Activated T-helper 17 cell treated with anti-CD3 and anti-CD28 coated beads, Interleukin-2, amount 50 U/mL, for 72 hours (primary cell): Measurements from ENCODE around the gene RBPMS2. TPM values are rescaled to one million over a fixed set of nuclear protein-coding genes. Genes with fewer than 3 reads are reported as not detected.
A peak's percentile ranks its signal among the peaks of the same experiment; 100 is the strongest.

Experiments
- ATAC-seq: fragments of 150-1000 bp; cut with Tn5 transposase; replicated peaks from 2 replicates; pipeline ENCODE4 v1.10.0; 2021; ENCODE audit warnings: mild to moderate bottlenecking, moderate library complexity
- H3K27ac Mint-ChIP-seq: one replicate; pipeline ENCODE4 v1.8.0; 2022; ENCODE audit warnings: mixed read lengths
- H3K27me3 Mint-ChIP-seq: one replicate; pipeline ENCODE4 v1.8.0; 2022; ENCODE audit warnings: mixed read lengths
- H3K36me3 Mint-ChIP-seq: one replicate; pipeline ENCODE4 v1.8.0; 2022; ENCODE audit warnings: low read depth, mild to moderate bottlenecking, mixed read lengths
- H3K4me1 Mint-ChIP-seq: one replicate; pipeline ENCODE4 v1.8.0; 2022; ENCODE audit warnings: mixed read lengths
- H3K4me3 Mint-ChIP-seq: one replicate; pipeline ENCODE4 v1.8.0; 2022; ENCODE audit warnings: mild to moderate bottlenecking, mixed read lengths
- H3K9me3 Mint-ChIP-seq: one replicate; pipeline ENCODE4 v1.8.0; 2022; ENCODE audit warnings: mixed read lengths
- total RNA-seq, 2 donors: library from RNA; stranded (reverse); gene quantifications; one replicate each; pipeline ENCODE4 v1.2.3, GENCODE V29; 2022

RBPMS2 gene
- total RNA-seq, 2 donors from 2014 or later, result not detected

DNA sequence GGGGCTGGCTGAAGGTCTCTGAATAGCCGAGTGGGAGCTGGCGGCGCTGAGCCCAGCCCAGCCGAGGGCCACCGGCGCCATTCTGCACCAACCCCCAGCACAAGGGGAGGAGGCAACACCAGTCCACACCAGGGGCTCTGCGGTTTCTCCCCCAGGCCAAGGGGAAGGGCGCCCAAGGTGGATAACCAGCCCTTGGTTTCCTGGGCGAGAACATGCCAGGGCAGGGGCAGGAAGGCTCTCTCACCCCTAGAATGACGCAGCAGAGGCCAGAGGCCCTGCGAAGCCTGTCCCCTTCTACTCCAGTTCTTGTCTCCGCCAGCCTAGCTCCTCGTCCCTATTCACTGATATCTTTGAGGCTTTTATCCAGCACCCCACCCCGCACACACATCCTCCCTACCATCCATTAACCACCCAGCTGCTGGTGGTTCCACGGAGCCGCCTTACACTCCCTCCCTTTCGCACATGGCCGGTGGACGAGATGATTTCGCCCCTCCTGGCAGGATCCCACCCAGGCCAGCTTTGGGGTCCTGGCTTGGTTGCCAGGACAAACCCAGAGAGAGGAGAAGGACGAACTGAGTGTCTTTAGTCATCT lies 1.3 kb downstream of the RBPMS2 start:
- Mint-ChIP-seq H3K27me3 (peaks cover 37% of the 10 kb centered on the region), H3K4me1 (no peaks in the 10 kb centered on the region), H3K4me3 (peak overlapping the region; percentile 34), H3K9me3 (no peaks in the 10 kb centered on the region), H3K27ac (no peak overlapping the region), H3K36me3 (no peaks in the 10 kb centered on the region)
- no peak for ATAC-seq

DNA sequence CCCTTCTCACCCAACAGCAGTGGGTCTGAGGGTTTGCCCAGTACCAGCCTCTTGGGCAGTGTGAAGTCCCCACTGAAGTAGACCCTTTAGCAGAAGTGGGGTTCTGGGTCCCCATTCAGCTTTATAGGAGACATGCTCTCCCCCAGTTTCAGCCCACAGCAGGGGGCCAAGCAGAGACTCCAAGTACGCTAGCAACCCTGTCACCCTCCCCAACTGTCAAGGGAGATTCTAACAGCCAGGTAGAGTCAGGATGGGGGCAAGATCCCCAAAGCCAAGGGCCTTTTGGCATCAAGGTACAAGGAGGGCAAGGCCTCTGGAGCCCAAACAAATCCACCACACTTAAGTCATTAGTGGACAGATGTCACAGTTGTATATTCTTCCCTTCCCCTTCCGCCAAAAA lies 1.8 kb downstream of the RBPMS2 start:
- Mint-ChIP-seq H3K36me3 (no peaks in the 10 kb centered on the region), H3K9me3 (no peaks in the 10 kb centered on the region), H3K4me1 (no peaks in the 10 kb centered on the region), H3K27ac (no peak overlapping the region), H3K4me3 (peak overlapping the region; percentile 34), H3K27me3 (peaks cover 35% of the 10 kb centered on the region)
- no peak for ATAC-seq

GRCh38 chr15:64772964-64773363 lies 2.4 kb downstream of the RBPMS2 start:
- Mint-ChIP-seq H3K4me1 (no peaks in the 10 kb centered on the region), H3K27me3 (peaks cover 35% of the 10 kb centered on the region), H3K27ac (no peak overlapping the region), H3K4me3 (no peak overlapping the region), H3K36me3 (no peaks in the 10 kb centered on the region), H3K9me3 (no peaks in the 10 kb centered on the region)
- ATAC-seq, result no peak

- no peaks in the 10 kb centered on the region for H3K36me3 Mint-ChIP-seq
- peaks cover 35% of the 10 kb centered on the region for H3K27me3 Mint-ChIP-seq
- H3K4me3 Mint-ChIP-seq, result no peak overlapping the region
- no peak overlapping the region for H3K27ac Mint-ChIP-seq
- no peaks in the 10 kb centered on the region for H3K4me1 Mint-ChIP-seq
- H3K9me3 Mint-ChIP-seq, result no peaks in the 10 kb centered on the region
- no peak for ATAC-seq
Observed at GRCh38 chr15:64772488-64772887, 2.9 kb downstream of the RBPMS2 start.

DNA sequence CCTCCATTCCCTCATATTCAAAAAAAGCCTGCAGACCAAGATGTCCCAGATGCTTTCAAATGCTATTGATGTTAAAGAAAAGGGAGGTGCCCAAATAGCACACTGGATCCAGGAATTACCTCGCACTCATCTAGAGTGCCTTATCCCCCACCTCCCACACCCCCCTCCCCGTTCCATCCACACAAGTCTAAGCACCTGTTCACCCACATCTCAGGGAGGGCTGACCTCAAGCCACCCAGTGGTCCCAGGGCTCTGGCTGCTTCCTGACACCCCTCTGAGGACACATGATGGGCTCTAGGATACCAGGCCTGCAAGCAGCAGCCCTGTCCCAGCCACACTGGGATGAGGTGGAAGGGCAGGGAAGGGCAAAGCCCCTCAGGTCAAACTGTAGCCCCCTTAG lies 4.8 kb downstream of the RBPMS2 start:
- no peak for ATAC-seq
- H3K27me3 Mint-ChIP-seq, result peaks cover 26% of the 10 kb centered on the region

GRCh38 chr15:64767203-64767602 lies 8.2 kb downstream of the RBPMS2 start:
- Mint-ChIP-seq H3K36me3 (no peaks in the 10 kb centered on the region), H3K4me1 (no peaks in the 10 kb centered on the region)

More for the DNA sequence above, 4.8 kb downstream of the RBPMS2 start:
- Mint-ChIP-seq H3K27ac (no peak overlapping the region), H3K4me1 (no peaks in the 10 kb centered on the region), H3K4me3 (no peak overlapping the region), H3K36me3 (no peaks in the 10 kb centered on the region), H3K9me3 (no peaks in the 10 kb centered on the region)

GRCh38 chr15:64766058-64766457 lies 9.3 kb downstream of the RBPMS2 start:
- H3K4me3 Mint-ChIP-seq, result no peak overlapping the region
- H3K27me3 Mint-ChIP-seq, result peaks cover 3% of the 10 kb centered on the region
- H3K36me3 Mint-ChIP-seq, result no peaks in the 10 kb centered on the region
- no peak overlapping the region for H3K27ac Mint-ChIP-seq
- H3K9me3 Mint-ChIP-seq, result no peaks in the 10 kb centered on the region
- ATAC-seq, result no peak
- no peaks in the 10 kb centered on the region for H3K4me1 Mint-ChIP-seq

More at GRCh38 chr15:64767203-64767602, 8.2 kb downstream of the RBPMS2 start:
- peak; percentile 38 for ATAC-seq
- H3K9me3 Mint-ChIP-seq, result no peaks in the 10 kb centered on the region
- H3K27ac Mint-ChIP-seq, result peak overlapping the region; percentile 65
- H3K4me3 Mint-ChIP-seq, result no peak overlapping the region
- H3K27me3 Mint-ChIP-seq, result peaks cover 5% of the 10 kb centered on the region

DNA sequence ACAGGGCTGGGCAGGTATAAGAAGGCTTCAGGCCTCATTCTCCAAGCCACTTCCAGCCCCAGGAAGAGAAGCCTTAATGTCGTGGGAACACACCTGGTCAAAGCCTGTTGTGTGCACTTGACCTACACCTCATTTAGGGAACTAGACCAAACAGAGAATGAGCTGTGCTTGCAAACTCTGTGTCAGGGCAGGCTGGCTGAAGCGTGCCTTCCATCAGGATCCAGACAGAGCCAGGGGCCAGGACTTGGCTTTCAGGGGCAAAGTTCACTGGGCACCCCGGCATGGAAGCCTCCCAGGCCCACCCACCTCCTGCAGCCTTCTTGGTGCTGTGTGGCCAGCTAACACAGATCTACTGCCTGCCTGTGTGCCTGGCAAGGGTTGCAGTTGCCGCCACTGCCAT lies 11.5 kb downstream of the RBPMS2 start:
- H3K9me3 Mint-ChIP-seq, result no peaks in the 10 kb centered on the region
- no peaks in the 10 kb centered on the region for H3K36me3 Mint-ChIP-seq
- no peak for ATAC-seq
- no peaks in the 10 kb centered on the region for H3K27me3 Mint-ChIP-seq
- H3K27ac Mint-ChIP-seq, result no peak overlapping the region
- no peak overlapping the region for H3K4me3 Mint-ChIP-seq
- no peaks in the 10 kb centered on the region for H3K4me1 Mint-ChIP-seq

GRCh38 chr15:64763462-64763861 lies 11.9 kb downstream of the RBPMS2 start:
- no peaks in the 10 kb centered on the region for H3K27me3 Mint-ChIP-seq
- no peak overlapping the region for H3K4me3 Mint-ChIP-seq
- no peaks in the 10 kb centered on the region for H3K9me3 Mint-ChIP-seq
- H3K4me1 Mint-ChIP-seq, result no peaks in the 10 kb centered on the region
- ATAC-seq, result no peak
- H3K27ac Mint-ChIP-seq, result no peak overlapping the region
- no peaks in the 10 kb centered on the region for H3K36me3 Mint-ChIP-seq

DNA sequence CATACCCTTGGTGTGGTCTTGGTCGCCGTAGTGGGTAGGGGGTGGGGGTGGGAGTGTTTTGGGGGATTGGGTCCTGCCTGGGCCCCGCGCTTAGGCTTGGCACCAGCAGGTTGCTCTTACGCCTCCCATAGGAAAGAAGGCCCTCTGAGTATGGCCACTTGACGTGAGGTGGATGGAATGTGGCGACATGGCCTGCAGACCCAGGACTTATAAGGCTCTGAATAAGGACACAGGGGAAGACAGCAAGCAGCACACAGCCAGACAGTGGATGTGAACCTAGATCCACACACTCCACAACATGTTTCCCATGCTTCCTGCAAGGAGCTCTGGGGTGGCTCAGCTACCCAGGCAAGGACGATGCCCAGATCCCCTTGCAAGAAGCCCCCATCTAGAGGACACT lies 12.4 kb downstream of the RBPMS2 start:
- Mint-ChIP-seq H3K4me3 (no peak overlapping the region), H3K27me3 (no peaks in the 10 kb centered on the region), H3K4me1 (no peaks in the 10 kb centered on the region), H3K27ac (no peak overlapping the region), H3K36me3 (no peaks in the 10 kb centered on the region), H3K9me3 (no peaks in the 10 kb centered on the region)
- no peak for ATAC-seq

- no peak overlapping the region for H3K27ac Mint-ChIP-seq
- no peaks in the 10 kb centered on the region for H3K4me1 Mint-ChIP-seq
- no peaks in the 10 kb centered on the region for H3K27me3 Mint-ChIP-seq
- no peaks in the 10 kb centered on the region for H3K36me3 Mint-ChIP-seq
- H3K4me3 Mint-ChIP-seq, result no peak overlapping the region
- no peak for ATAC-seq
- no peaks in the 10 kb centered on the region for H3K9me3 Mint-ChIP-seq
Observed at GRCh38 chr15:64762546-64762945, 12.8 kb downstream of the RBPMS2 start.

DNA sequence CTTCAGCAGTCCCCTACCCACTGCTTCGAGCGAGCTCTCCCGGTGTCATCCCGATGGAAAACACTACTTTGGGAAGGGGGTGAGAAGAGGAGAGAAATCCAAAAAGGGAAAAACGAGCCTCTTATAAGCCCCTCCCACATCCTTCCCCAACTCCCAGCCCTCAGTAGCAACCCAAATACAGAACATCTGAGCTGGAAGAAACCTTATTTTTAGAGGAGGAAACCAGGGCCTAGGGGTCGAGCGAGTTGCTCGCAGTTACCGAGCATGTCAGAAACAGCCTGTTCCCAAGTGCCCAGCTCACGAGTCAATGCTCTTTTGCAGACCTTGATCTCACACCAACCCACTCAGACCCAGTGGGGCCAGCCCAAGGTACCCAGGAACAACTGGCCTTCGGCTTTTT lies 14.2 kb downstream of the RBPMS2 start:
- H3K36me3 Mint-ChIP-seq, result no peaks in the 10 kb centered on the region
- no peak overlapping the region for H3K27ac Mint-ChIP-seq
- ATAC-seq, result no peak

DNA sequence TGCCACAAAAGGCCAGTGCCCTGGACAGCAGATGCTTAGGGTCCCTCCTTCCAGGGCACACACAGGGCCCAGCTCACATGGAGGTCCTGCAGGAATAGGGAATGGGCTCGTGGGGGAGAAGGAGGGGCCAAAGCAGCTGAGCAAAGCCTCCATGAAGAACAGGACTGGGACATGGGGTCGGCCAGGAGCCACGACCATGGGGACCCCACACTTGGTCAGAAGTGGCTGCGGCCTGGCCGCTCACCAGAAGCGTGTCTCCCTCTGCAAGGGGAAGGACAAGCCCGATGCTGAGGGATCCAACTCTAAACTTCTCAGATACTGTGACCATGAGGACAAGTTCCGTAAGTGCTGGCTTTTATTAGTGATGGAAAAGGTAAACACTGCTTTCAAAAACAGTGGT lies 15.3 kb downstream of the RBPMS2 start:
- no peak overlapping the region for H3K4me3 Mint-ChIP-seq
- peaks cover 3% of the 10 kb centered on the region for H3K27me3 Mint-ChIP-seq
- no peak for ATAC-seq
- H3K9me3 Mint-ChIP-seq, result no peaks in the 10 kb centered on the region
- no peak overlapping the region for H3K27ac Mint-ChIP-seq
- no peaks in the 10 kb centered on the region for H3K36me3 Mint-ChIP-seq
- H3K4me1 Mint-ChIP-seq, result no peaks in the 10 kb centered on the region

More for the DNA sequence above, 14.2 kb downstream of the RBPMS2 start:
- Mint-ChIP-seq H3K4me3 (no peak overlapping the region), H3K9me3 (no peaks in the 10 kb centered on the region), H3K27me3 (peaks cover 3% of the 10 kb centered on the region), H3K4me1 (no peaks in the 10 kb centered on the region)

DNA sequence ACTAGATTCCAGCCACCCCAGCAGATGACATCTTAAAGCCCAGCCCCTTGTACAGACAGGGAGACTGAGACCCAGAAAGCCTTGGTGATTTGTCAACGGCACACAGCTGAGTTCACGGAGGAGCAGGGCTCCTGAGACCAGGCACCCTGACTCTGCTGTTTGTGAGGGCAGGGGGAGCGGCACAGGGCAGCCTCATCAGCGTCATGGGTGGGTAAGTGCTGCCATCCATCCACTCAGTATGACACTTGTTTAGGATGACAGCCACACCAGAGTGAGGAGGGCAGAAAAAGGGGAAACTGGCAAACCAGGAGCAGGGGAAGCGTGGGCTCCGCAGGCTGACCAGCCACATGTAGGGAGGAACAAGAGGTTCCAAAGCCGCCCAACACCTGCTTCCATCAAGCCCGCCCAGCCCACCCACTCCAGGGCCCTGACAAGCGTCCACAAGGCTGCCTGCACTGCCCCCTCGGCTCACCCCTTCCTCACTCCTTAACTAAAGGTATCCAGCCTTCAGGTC lies 19.9 kb downstream of the RBPMS2 start:
- Mint-ChIP-seq H3K27ac (no peak overlapping the region), H3K27me3 (peaks cover 4% of the 10 kb centered on the region), H3K36me3 (no peaks in the 10 kb centered on the region), H3K9me3 (no peaks in the 10 kb centered on the region), H3K4me1 (no peaks in the 10 kb centered on the region), H3K4me3 (no peak overlapping the region)
- no peak for ATAC-seq

DNA sequence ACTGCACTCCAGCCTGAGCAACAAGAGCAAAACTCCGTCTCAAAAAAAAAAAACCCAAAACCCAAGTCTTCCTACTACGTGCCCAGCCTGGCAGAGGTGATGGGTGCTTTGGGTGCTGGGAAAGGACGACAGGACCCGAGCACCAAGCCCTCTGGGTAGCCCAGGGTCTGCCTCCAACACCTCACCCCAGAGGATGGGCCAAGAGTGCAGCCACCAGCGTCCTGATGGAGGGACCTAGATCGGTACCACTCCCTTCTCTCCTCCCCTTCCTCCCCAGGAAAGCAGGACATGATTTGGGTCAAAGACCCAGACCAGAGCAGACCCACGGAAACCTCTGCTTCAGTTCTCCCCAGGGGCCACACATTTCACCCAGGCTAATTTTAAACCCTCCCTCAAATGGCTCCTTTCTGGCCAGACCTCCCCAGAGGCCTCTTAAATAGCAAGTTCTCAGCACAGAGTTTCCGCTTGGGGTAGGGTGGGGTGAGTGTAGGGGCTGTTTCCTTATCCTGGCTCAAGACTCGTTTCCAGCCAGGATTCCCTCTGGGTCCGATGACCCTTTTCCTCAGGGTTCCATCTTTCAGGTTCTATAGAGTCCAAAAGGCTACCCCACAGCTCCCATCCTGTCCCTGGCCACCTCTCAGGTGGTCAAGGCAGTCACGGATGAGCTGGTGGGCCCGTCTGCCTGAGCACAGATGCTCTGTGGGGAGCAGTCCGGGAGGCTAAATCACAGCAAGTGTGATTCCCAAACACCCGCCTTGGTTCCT lies 20.5 kb downstream of the RBPMS2 start:
- H3K4me3 Mint-ChIP-seq, result no peak overlapping the region
- H3K27ac Mint-ChIP-seq, result no peak overlapping the region
- H3K9me3 Mint-ChIP-seq, result no peaks in the 10 kb centered on the region
- H3K36me3 Mint-ChIP-seq, result no peaks in the 10 kb centered on the region
- no peaks in the 10 kb centered on the region for H3K4me1 Mint-ChIP-seq
- ATAC-seq, result no peak
- peaks cover 6% of the 10 kb centered on the region for H3K27me3 Mint-ChIP-seq
